Keratinocyte (primary cell): ENCODE data around the gene PTPRD. TPM values are rescaled to one million over a fixed set of nuclear protein-coding genes. Genes with fewer than 3 reads are reported as not detected.

Experiments
- DNase-seq: peaks from one replicate; pipeline ENCODE4 v3.0.0-alpha.2; 2011; ENCODE audit warnings: low read depth, missing footprints, low spot score
- FAIRE-seq: peaks from 2 replicates; lab custom pipeline; 2011; peaks lifted over from hg19 to GRCh38; lab: Jason Lieb, UNC
- H2AFZ ChIP-seq: 2 replicates; pipeline ENCODE4 v1.6.0; 2012; ENCODE audit warnings: low read length, control low read depth, inconsistent platforms; ENCODE audit not compliant: control insufficient read depth
- H3K27ac ChIP-seq: 2 replicates; pipeline ENCODE4 v1.5.1; 2011; ENCODE audit warnings: low read length; ENCODE audit not compliant: control insufficient read depth, insufficient read depth
- H3K27me3 ChIP-seq: 3 replicates; pipeline ENCODE4 v1.6.0; 2011; ENCODE audit warnings: low read length; ENCODE audit not compliant: control insufficient read depth, insufficient read depth; ENCODE audit errors: extremely low read depth
- H3K36me3 ChIP-seq, 2 experiments: 2 replicates in 1 of 2; 3 replicates in 1 of 2; pipeline ENCODE4 v1.5.1; 2011; ENCODE audit warnings: low read length in 2 of 2, mild to moderate bottlenecking in 1 of 2; ENCODE audit not compliant: control insufficient read depth in 2 of 2, insufficient read depth in 2 of 2; ENCODE audit errors: extremely low read depth in 1 of 2
- H3K4me1 ChIP-seq: 3 replicates; pipeline ENCODE4 v1.5.1; 2011; ENCODE audit warnings: low read length; ENCODE audit not compliant: control insufficient read depth, insufficient read depth; ENCODE audit errors: extremely low read depth
- H3K4me2 ChIP-seq: 3 replicates; pipeline ENCODE4 v1.6.0; 2011; ENCODE audit warnings: low read depth, low read length; ENCODE audit not compliant: control insufficient read depth, insufficient read depth; ENCODE audit errors: extremely low read depth
- H3K4me3 ChIP-seq, 3 experiments: fragments of 200-600 bp in 1 of 3; sonication (generic) in 1 of 3; 2 replicates in 2 of 3; 3 replicates in 1 of 3; pipeline ENCODE4 v1.5.1; 2011 to 2016; ENCODE audit warnings: low read length in 3 of 3, mild to moderate bottlenecking in 3 of 3, control low read depth in 2 of 3, inconsistent platforms in 1 of 3, low read depth in 1 of 3, mixed read lengths in 1 of 3, mixed run types in 1 of 3, moderate library complexity in 1 of 3; ENCODE audit not compliant: control insufficient read depth in 2 of 3, insufficient read depth in 2 of 3; ENCODE audit errors: extremely low read depth in 1 of 3
- H3K79me2 ChIP-seq: 2 replicates; pipeline ENCODE4 v1.6.0; 2012; ENCODE audit warnings: low read length; ENCODE audit not compliant: control insufficient read depth, insufficient read depth
- H3K9ac ChIP-seq: 3 replicates; pipeline ENCODE4 v1.6.0; 2011; ENCODE audit warnings: low read length; ENCODE audit not compliant: control insufficient read depth, insufficient read depth; ENCODE audit errors: extremely low read depth
- H3K9me1 ChIP-seq: 3 replicates; pipeline ENCODE4 v1.6.0; 2011; ENCODE audit warnings: low read length; ENCODE audit not compliant: control insufficient read depth, insufficient read depth; ENCODE audit errors: extremely low read depth
- H3K9me3 ChIP-seq: 2 replicates; pipeline ENCODE4 v1.5.1; 2012; ENCODE audit warnings: low read depth, low read length; ENCODE audit not compliant: control insufficient read depth
- H4K20me1 ChIP-seq: 3 replicates; pipeline ENCODE4 v1.6.0; 2011; ENCODE audit warnings: low read length; ENCODE audit not compliant: control insufficient read depth, insufficient read depth; ENCODE audit errors: extremely low read depth
- CTCF ChIP-seq, 3 experiments: IDR thresholded peaks in 1 of 3; conservative IDR thresholded peaks in 1 of 3; optimal IDR thresholded peaks in 1 of 3; 2 replicates in 2 of 3; 3 replicates in 1 of 3; pipeline versions ENCODE3 to v1.5.1; 2011; ENCODE audit warnings: low read length in 3 of 3, mild to moderate bottlenecking in 3 of 3, moderate library complexity in 2 of 3, control low read depth in 1 of 3, inconsistent platforms in 1 of 3; ENCODE audit not compliant: insufficient read depth in 2 of 3; ENCODE audit errors: extremely low read depth in 1 of 3
- EZH2 ChIP-seq: IDR thresholded peaks from one replicate; pipeline ENCODE4 v1.6.1; 2012; ENCODE audit warnings: inconsistent platforms, mild to moderate bottlenecking, low read length, moderate library complexity
- dilution Hi-C: fragments of 300-500 bp; cut with MboI; formaldehyde crosslinking; loops from one replicate; pipeline ENCODE4 v1.7.0; 2020; ENCODE audit warnings: low sequenced_read_pairs; ENCODE audit not compliant: extremely low pct_ligation_motif_present
- polyA plus RNA-seq, 5 experiments: library from polyadenylated mRNA; depleted of rRNA in 3 of 5; stranded (reverse) in 3 of 5; stranded (forward) in 1 of 5; unstranded in 1 of 5; fragments of >200 nt; gene quantifications; 1 replicate in 1 of 5; 2 replicates in 3 of 5; 3 replicates in 1 of 5; pipeline versions ENCODE4 v1.2.1 to v1.2.3, GENCODE V29; 2011 to 2012; ENCODE audit warnings: missing spikeins in 2 of 5, low read depth in 1 of 5, low replicate concordance in 1 of 5

The PTPRD gene
- polyA plus RNA-seq, 1 donor (not counting 4 experiments of a cell fraction or from before 2014, with no cell fraction given): 0.10 TPM

DNA sequence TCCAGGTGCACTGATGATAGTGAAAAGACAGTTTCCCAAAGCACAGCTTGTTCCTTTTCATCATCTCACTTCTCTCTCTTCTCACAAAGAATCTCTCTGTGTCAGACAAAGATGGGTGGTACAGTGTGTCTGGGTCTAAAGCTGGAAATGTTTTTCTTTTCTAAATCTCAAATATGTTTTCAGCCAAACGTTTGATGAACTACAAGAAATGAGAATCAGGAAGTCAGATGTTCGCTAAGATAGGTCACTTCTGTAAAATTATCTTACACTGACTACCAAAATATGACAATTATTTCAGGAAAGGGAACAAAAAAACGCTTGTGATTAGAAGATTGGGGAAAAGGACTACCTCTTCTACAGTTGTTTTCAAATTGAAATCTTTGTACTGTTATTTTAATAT is 708.8 kb downstream of the PTPRD start:
- Histone ChIP-seq H3K27me3 (no peaks in the 10 kb centered on the region), H3K79me2 (no peaks in the 10 kb centered on the region), H3K4me2 (no peak overlapping the region), H4K20me1 (no peaks in the 10 kb centered on the region), H3K4me1 (no peaks in the 10 kb centered on the region), H3K9ac (no peak overlapping the region), H3K4me3 (no peak overlapping the region), H3K36me3 (no peaks in the 10 kb centered on the region), H3K27ac (no peak overlapping the region), H3K9me3 (no peaks in the 10 kb centered on the region), H3K9me1 (no peaks in the 10 kb centered on the region), H2AFZ (no peak overlapping the region)
- TF ChIP-seq EZH2 (no peak), CTCF (optimal IDR thresholded peaks at IDR 0.05 in 1 of 3, IDR thresholded peaks at IDR 0.05 in 1 of 3, conservative IDR thresholded peaks at IDR 0.05 in 1 of 3; ENCODE audit: extremely low read depth in 1 of 3, insufficient read depth in 2 of 3, low read length in 3 of 3) (no peak)
- dilution Hi-C loops: no loop called here
- no peak for FAIRE-seq
- DNase-seq: no peak

DNA sequence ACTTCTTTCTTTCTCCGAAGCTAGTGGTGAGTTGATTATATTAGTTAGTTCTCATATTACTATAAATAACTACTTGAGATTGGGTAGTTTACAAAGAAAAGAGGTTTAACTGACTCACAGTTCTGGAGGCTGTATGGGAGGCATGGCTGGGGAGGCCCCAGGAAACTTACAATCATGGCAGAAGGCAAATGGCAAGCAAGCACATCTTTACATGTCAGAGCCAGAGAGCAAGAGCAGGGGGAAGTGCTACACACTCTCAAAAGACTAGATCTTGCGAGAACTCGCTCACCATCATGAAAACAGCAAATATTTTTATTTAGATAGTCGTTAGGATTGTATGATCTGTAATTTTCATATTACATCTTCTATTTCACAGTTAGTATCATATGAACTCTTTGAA is 711.2 kb downstream of the PTPRD start:
- TF ChIP-seq CTCF (optimal IDR thresholded peaks at IDR 0.05 in 1 of 3, IDR thresholded peaks at IDR 0.05 in 1 of 3, conservative IDR thresholded peaks at IDR 0.05 in 1 of 3; ENCODE audit: extremely low read depth in 1 of 3, insufficient read depth in 2 of 3, low read length in 3 of 3) (no peak), EZH2 (no peak)
- H3K4me2 ChIP-seq: no peak overlapping the region
- DNase-seq (no peak), FAIRE-seq (no peak)
- H2AFZ ChIP-seq: no peak overlapping the region
- no peaks in the 10 kb centered on the region for H3K36me3 ChIP-seq
- no peaks in the 10 kb centered on the region for H3K9me1 ChIP-seq
- H3K27ac ChIP-seq: no peak overlapping the region
- H3K4me1 ChIP-seq: no peaks in the 10 kb centered on the region
- H4K20me1 ChIP-seq: no peaks in the 10 kb centered on the region
- no peak overlapping the region for H3K9ac ChIP-seq
- no peaks in the 10 kb centered on the region for H3K79me2 ChIP-seq
- no peak overlapping the region for H3K4me3 ChIP-seq
- no peaks in the 10 kb centered on the region for H3K27me3 ChIP-seq
- no peaks in the 10 kb centered on the region for H3K9me3 ChIP-seq
- dilution Hi-C loops: no loop called here
